Suppressor macrophage treated with lipopolysaccharide for 4 hours (primary cell): ENCODE measurements around the gene ASMTL.
"Not testable (repeated sequence)": the region's sequence is repeated elsewhere in the genome, so short reads cannot be mapped to it uniquely, and the experiment has no call there.

Source experiments
- DNase-seq: peaks from one replicate; pipeline ENCODE4 v3.0.0-alpha.2; 2020

Gene ASMTL

GRCh38 chrX:1433646-1434357 lies 18.9 kb downstream of the ASMTL start:
- no peak for DNase-seq

- no peak for DNase-seq
Measured at GRCh38 chrX:1430451-1430850, 22.3 kb downstream of the ASMTL start.

- no peak for DNase-seq
Measured at GRCh38 chrX:1427756-1428155, 25.0 kb downstream of the ASMTL start.

- not testable (repeated sequence) for DNase-seq
Measured at GRCh38 chrX:1426321-1426720, 26.4 kb downstream of the ASMTL start.

GRCh38 chrX:1425381-1425780 lies 27.3 kb downstream of the ASMTL start:
- DNase-seq: no peak

GRCh38 chrX:1424147-1424851 lies 28.4 kb downstream of the ASMTL start:
- DNase-seq: no peak

- DNase-seq: no peak
Measured at GRCh38 chrX:1423215-1423614, 29.5 kb downstream of the ASMTL start.

- no peak for DNase-seq
Measured at GRCh38 chrX:1422135-1422465, 30.6 kb downstream of the ASMTL start.

- no peak for DNase-seq
Measured at GRCh38 chrX:1421433-1422134, 31.1 kb downstream of the ASMTL start.

- no peak for DNase-seq
Measured at GRCh38 chrX:1420371-1420770, 32.3 kb downstream of the ASMTL start.

- DNase-seq: no peak
Measured at GRCh38 chrX:1419545-1420355, 33.0 kb downstream of the ASMTL start.

GRCh38 chrX:1418901-1419544 lies 33.7 kb downstream of the ASMTL start:
- no peak for DNase-seq

- DNase-seq: no peak
Measured at GRCh38 chrX:1417921-1418771, 34.6 kb downstream of the ASMTL start.

GRCh38 chrX:1416965-1417760 lies 35.5 kb downstream of the ASMTL start:
- DNase-seq: no peak

- DNase-seq: no peak
Measured at GRCh38 chrX:1416327-1416784, 36.4 kb downstream of the ASMTL start.

- no peak for DNase-seq
Measured at GRCh38 chrX:1412551-1413161, 40.1 kb downstream of the ASMTL start.

GRCh38 chrX:1411326-1411725 lies 41.4 kb downstream of the ASMTL start:
- no peak for DNase-seq

GRCh38 chrX:1407035-1407434 lies 45.7 kb downstream of the ASMTL start:
- no peak for DNase-seq

- not testable (repeated sequence) for DNase-seq
Measured at GRCh38 chrX:1405769-1406168, 46.9 kb downstream of the ASMTL start.

- DNase-seq: not testable (repeated sequence)
Measured at GRCh38 chrX:1403867-1404266, 48.8 kb downstream of the ASMTL start.
